ENCODE data around the gene CACNA1S.

Gene CACNA1S

DNA sequence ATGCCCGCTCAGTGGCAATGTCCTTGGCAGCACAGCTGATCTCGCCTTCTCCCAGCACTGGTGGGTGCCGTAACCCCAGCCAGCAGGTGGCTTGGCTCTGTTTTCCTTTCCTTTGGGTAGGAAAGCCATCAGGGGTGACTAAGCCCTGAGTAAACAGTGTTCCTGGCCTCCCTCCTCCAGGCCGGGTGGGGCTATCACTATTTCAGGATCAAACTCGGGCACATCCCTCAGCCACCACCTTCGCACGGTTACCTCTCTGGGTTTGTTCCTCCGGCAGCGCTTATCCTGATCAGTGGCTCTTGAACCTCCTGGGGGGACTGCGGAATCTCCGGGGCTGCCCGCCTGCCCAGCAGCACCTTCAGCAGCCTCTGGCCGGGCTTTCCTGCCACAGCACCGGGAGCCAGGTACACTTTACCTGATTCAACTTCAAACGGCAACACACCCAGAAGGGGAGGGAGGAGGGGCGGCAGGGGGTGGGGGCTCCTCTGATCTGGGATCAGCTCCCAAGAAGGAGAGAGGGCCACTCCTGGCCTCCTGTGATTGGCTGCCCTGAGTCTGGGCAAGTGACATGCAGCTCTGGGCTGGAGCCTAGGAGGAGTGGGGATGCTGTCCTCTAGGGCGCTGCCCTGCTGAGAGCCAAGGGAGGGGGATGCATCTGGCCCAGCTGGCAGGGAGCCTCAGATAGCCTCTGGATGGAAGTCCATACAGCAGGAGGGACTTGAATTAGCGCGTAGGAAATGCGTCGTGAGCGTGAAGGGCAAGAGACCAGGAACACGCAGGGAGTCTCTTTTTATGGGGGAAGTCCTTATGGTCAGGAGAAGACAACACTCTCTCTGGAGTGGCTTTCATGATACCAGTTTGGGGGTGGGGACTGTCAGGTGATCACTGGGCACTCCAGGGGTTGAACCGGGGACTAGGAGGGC is 14.9 kb upstream of the CACNA1S start, which contains the start of gene ASCL5:
ASCL5 (minus strand) TSS at position 353 of the 923 bp plus-strand sequence. CDS start 11,812 bp downstream, outside the sequence.
- no peak within 1 kb of the TSS for H3K27ac ChIP-seq (ENCODE audit: low read depth, low read length)
- H3K27me3 ChIP-seq (ENCODE audit: control insufficient read depth in 1 of 2, insufficient read depth in 2 of 2, low read length in 2 of 2) = peaks cover 8% of the 10 kb centered on the region in 2 donors
- no peaks in the 10 kb centered on the region for H3K36me3 ChIP-seq (ENCODE audit: insufficient read depth, low read length)
- H3K9me3 ChIP-seq (ENCODE audit: low read length) = no peaks in the 10 kb centered on the region
- H3K4me3 ChIP-seq (ENCODE audit: low read depth in 1 of 2, low read length in 2 of 2) = no peak within 1 kb of the TSS
- H3K9ac ChIP-seq (ENCODE audit: low read length) = no peak within 1 kb of the TSS
- peaks cover 4% of the 10 kb centered on the region for H3K4me1 ChIP-seq (ENCODE audit: insufficient read depth, low read length)

DNA sequence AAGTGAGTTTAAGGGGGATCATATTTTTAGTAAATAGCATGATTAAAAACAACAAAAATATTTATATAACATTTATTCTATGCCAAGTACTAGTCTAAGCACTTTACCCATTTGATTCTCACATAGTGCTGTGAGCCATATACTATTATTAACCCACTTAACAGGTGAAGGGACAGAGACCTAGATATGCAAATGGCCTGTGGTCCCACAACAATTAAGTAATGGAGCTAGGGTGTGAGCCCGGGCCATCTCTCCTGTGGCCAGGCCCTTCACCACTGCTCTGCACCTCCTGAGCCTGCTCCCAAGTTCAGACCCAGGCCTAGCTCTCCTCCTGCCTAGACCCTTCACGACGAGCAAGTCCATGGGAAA is 14.2 kb upstream of the CACNA1S start:
- peaks cover 8% of the 10 kb centered on the region in 2 donors for H3K27me3 ChIP-seq (ENCODE audit: control insufficient read depth in 1 of 2, insufficient read depth in 2 of 2, low read length in 2 of 2)
- H3K9ac ChIP-seq (ENCODE audit: low read length) = no peak overlapping the region
- no peaks in the 10 kb centered on the region for H3K9me3 ChIP-seq (ENCODE audit: low read length)
- H3K4me3 ChIP-seq (ENCODE audit: low read depth in 1 of 2, low read length in 2 of 2) = no peak overlapping the region
- H3K27ac ChIP-seq (ENCODE audit: low read depth, low read length) = no peak overlapping the region
- H3K4me1 ChIP-seq (ENCODE audit: insufficient read depth, low read length) = peaks cover 4% of the 10 kb centered on the region
- no peaks in the 10 kb centered on the region for H3K36me3 ChIP-seq (ENCODE audit: insufficient read depth, low read length)

DNA sequence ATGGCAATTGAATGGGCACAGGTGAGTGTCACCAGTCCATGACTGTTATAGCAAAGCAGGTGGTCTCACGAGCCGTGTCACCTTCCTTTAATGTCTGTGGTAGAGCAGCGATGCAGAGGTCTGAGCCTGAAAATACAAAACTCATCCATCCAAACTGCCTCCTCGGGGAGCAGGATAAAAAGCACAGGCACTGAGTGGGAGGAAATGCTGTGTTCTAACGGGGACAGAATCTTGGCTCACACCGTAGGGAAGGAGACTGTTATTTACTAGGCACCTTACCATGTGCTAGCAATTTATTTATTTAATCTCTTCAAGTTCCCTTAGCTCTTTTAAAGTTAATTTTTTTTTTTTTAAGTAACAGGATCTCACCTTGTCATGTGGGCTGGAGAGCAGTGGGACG is 13.6 kb upstream of the CACNA1S start:
- Histone ChIP-seq H3K27me3 (ENCODE audit: control insufficient read depth in 1 of 2, insufficient read depth in 2 of 2, low read length in 2 of 2) (peaks cover 8 to 9% of the 10 kb centered on the region in 2 donors), H3K4me3 (ENCODE audit: low read depth in 1 of 2, low read length in 2 of 2) (no peak overlapping the region), H3K9me3 (ENCODE audit: low read length) (no peaks in the 10 kb centered on the region), H3K27ac (ENCODE audit: low read depth, low read length) (no peak overlapping the region), H3K36me3 (ENCODE audit: insufficient read depth, low read length) (no peaks in the 10 kb centered on the region), H3K4me1 (ENCODE audit: insufficient read depth, low read length) (peaks cover 4% of the 10 kb centered on the region), H3K9ac (ENCODE audit: low read length) (no peak overlapping the region)

DNA sequence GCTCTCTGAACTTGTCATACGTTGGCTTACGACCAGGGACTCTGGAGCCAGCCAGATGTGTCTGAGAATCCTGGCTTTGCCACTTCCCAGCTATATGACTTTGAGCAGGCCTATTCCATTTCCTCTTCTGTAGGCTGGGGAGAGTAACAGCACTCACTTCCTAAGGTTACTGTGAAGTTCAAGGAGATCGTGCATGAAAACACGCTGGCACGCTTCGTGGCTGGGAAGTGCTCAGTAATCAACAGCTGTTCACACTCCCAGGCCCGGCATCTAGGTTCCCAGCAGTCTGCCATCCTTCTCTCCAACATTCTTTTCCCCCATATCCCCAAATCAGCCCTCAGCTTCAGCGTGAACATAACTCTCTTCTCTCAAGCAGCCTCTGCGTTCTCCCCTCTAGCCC is 12.8 kb upstream of the CACNA1S start:
- H3K9ac ChIP-seq (ENCODE audit: low read length) = no peak overlapping the region
- H3K27ac ChIP-seq (ENCODE audit: low read depth, low read length) = no peak overlapping the region
- no peaks in the 10 kb centered on the region for H3K9me3 ChIP-seq (ENCODE audit: low read length)
- no peaks in the 10 kb centered on the region for H3K36me3 ChIP-seq (ENCODE audit: insufficient read depth, low read length)
- peaks cover 4% of the 10 kb centered on the region for H3K4me1 ChIP-seq (ENCODE audit: insufficient read depth, low read length)
- H3K4me3 ChIP-seq (ENCODE audit: low read depth in 1 of 2, low read length in 2 of 2) = no peak overlapping the region
- peaks cover 8 to 14% of the 10 kb centered on the region in 2 donors for H3K27me3 ChIP-seq (ENCODE audit: control insufficient read depth in 1 of 2, insufficient read depth in 2 of 2, low read length in 2 of 2)

DNA sequence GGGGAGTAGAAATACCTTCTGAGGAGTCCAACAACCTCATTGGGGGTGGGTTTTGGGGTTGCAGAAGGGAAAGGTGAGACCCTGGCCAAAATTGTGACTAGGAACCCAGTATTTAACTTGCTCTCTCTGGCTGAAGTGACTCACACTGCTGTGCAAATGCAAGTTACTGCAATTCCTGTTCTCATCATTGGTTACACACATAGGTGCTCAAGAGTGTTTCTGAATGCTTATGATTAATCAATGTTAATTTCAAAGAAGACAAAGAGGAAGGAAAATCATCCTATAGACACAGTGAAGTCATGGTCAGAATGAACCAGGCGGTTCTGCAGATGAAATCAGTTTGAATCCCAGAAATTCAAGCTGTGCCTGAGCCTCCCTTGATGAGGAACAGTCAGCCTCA is 11.6 kb upstream of the CACNA1S start:
- Histone ChIP-seq H3K9me3 (ENCODE audit: low read length) (no peaks in the 10 kb centered on the region), H3K4me3 (ENCODE audit: low read depth in 1 of 2, low read length in 2 of 2) (no peak overlapping the region), H3K36me3 (ENCODE audit: insufficient read depth, low read length) (no peaks in the 10 kb centered on the region), H3K27me3 (ENCODE audit: control insufficient read depth in 1 of 2, insufficient read depth in 2 of 2, low read length in 2 of 2) (peaks cover 8 to 14% of the 10 kb centered on the region in 2 donors), H3K9ac (ENCODE audit: low read length) (no peak overlapping the region), H3K27ac (ENCODE audit: low read depth, low read length) (no peak overlapping the region), H3K4me1 (ENCODE audit: insufficient read depth, low read length) (peaks cover 4% of the 10 kb centered on the region)

DNA sequence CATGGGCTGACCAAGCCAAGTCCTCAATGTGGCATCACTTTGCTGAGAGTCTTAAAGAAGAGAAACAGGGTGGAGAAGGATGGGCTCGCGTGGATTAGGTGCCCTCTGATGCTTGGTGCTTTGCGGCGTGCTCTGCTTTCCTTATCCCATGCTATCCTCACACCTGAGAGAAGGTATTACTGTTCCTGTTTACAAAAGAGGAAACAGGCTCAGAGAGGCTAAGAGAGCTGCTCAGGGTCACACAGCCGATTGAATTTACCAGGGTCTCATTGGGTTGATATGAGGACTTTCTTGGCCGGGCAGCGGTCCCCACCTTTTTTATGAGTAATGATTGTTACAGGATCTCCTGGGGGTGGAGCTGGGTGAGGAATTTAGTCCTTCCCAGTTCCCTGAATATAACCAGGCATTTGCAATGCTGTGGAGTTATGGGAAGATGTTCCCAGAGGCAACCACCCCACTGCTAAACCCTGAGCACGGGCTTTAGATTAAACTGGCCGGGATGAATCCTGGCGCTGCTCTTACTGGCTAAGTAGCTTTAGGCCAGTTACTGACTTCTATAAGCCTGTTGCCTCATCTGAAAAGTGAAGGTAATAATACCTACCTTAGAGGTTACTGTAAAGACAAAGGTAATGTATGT is 10.2 kb upstream of the CACNA1S start:
- H3K27ac ChIP-seq (ENCODE audit: low read depth, low read length) = no peak overlapping the region
- no peak overlapping the region for H3K4me3 ChIP-seq (ENCODE audit: low read depth in 1 of 2, low read length in 2 of 2)
- peaks cover 4% of the 10 kb centered on the region for H3K4me1 ChIP-seq (ENCODE audit: insufficient read depth, low read length)
- H3K27me3 ChIP-seq (ENCODE audit: control insufficient read depth in 1 of 2, insufficient read depth in 2 of 2, low read length in 2 of 2) = peaks cover 8 to 14% of the 10 kb centered on the region in 2 donors
- no peaks in the 10 kb centered on the region for H3K36me3 ChIP-seq (ENCODE audit: insufficient read depth, low read length)
- H3K9me3 ChIP-seq (ENCODE audit: low read length) = no peaks in the 10 kb centered on the region
- no peak overlapping the region for H3K9ac ChIP-seq (ENCODE audit: low read length)

DNA sequence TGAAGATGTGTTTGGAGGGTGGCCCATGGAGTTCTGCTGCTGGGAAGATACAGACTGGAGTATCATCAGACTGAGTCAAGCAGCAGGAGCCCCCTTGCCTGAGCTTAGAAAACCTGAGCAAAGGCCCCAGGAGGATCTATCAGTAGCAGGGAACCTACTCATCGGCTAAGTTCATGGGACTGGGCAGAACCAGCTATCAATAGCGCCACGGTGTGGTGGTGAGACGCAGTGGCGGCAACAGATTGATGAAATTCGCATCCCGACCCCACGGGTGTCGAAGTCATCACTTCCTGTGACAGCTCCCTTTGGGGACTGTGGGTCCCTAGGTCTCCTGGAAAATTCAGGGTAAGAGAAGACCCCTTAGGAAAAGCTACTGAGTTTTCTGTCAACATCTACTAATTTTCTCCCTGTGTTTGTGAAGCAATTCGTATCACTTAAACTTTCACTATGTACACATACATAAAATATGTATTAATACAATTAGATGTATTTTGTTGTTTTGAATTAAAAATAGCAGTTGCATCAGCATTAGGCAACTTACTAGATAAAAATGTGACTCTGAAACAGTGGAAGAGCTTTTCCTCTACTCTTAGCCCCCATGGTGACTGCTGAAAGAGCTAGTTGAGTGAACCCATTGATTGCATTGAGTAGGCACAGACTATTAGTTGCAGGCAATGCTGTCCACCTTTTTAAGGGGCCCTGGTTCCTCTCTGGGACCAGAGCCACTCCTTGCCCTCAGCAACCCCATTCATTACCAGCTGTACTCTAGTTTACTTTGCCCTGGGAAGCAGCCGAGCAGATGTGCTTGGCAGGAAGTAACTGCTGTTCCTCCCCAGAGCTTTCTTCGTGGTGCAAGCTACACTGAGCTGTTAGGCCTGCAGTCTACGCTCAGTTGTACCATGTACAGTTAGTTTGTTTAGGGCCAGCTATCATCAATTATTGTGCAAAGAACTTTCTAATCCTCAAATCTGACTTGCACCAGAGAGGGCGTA is 7.3 kb upstream of the CACNA1S start:
- Histone ChIP-seq H3K9ac (ENCODE audit: low read length) (no peak overlapping the region), H3K4me1 (ENCODE audit: insufficient read depth, low read length) (no peaks in the 10 kb centered on the region), H3K36me3 (ENCODE audit: insufficient read depth, low read length) (no peaks in the 10 kb centered on the region), H3K9me3 (ENCODE audit: low read length) (no peaks in the 10 kb centered on the region), H3K27me3 (ENCODE audit: control insufficient read depth in 1 of 2, insufficient read depth in 2 of 2, low read length in 2 of 2) (peaks cover 14 to 15% of the 10 kb centered on the region in 2 donors), H3K4me3 (ENCODE audit: low read depth in 1 of 2, low read length in 2 of 2) (no peak overlapping the region), H3K27ac (ENCODE audit: low read depth, low read length) (no peak overlapping the region)

DNA sequence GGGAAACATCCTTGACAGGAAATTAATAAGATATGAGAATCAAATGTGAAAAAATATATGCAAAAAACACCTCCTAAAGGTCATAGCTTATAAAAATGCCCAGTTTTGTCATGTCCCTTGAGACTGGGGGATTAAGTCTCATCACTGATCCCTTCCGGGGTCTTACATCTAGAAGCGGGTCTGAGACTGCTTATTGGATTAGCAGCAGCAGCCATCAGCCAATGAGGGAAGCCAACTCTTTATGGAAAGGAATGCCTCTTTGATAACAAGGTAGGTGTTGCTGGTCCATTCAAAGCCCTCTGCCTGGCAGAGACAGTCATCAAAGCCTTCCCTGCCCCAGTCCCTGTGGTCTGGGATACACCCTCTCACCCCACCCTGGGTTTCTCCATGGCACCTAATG is 3.9 kb upstream of the CACNA1S start:
- Histone ChIP-seq H3K27ac (ENCODE audit: low read depth, low read length) (no peak overlapping the region), H3K27me3 (ENCODE audit: control insufficient read depth in 1 of 2, insufficient read depth in 2 of 2, low read length in 2 of 2) (peaks cover 6 to 15% of the 10 kb centered on the region in 2 donors), H3K9me3 (ENCODE audit: low read length) (no peaks in the 10 kb centered on the region), H3K4me1 (ENCODE audit: insufficient read depth, low read length) (peaks cover 4% of the 10 kb centered on the region), H3K9ac (ENCODE audit: low read length) (no peak overlapping the region), H3K36me3 (ENCODE audit: insufficient read depth, low read length) (no peaks in the 10 kb centered on the region), H3K4me3 (ENCODE audit: low read depth in 1 of 2, low read length in 2 of 2) (no peak overlapping the region)

DNA sequence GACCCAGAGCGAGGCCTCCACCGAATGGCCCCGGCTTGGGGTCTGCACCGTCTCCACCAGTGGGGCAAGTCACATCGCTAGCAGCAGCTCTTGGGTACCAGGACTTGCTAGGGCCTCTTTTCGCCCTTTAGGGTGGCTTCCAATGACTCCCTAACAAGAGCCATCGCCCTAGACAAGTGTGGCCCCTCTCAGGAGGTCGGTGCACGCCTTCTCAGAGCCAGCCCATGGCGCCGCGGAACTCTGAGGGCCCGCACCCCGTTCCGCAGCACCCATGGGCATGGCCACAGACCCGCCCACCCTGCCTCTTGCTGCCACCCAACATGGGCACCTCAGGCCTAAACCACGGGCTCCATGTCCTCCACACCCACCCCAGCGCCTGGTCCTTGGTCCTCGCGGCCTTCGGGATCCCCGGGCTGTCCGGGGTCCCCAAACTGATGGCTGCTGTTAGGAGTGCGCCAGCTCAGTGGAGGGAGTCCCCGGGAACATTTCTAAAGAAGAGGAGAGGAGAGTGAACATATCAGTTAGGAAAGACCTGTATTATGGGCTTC is 3.2 kb upstream of the CACNA1S start:
- H3K36me3 ChIP-seq (ENCODE audit: insufficient read depth, low read length) = no peaks in the 10 kb centered on the region
- no peak overlapping the region for H3K4me3 ChIP-seq (ENCODE audit: low read depth in 1 of 2, low read length in 2 of 2)
- H3K9me3 ChIP-seq (ENCODE audit: low read length) = no peaks in the 10 kb centered on the region
- H3K27ac ChIP-seq (ENCODE audit: low read depth, low read length) = no peak overlapping the region
- H3K4me1 ChIP-seq (ENCODE audit: insufficient read depth, low read length) = peaks cover 4% of the 10 kb centered on the region
- H3K27me3 ChIP-seq (ENCODE audit: control insufficient read depth in 1 of 2, insufficient read depth in 2 of 2, low read length in 2 of 2) = peaks cover under 1 to 15% of the 10 kb centered on the region in 2 donors
- no peak overlapping the region for H3K9ac ChIP-seq (ENCODE audit: low read length)

DNA sequence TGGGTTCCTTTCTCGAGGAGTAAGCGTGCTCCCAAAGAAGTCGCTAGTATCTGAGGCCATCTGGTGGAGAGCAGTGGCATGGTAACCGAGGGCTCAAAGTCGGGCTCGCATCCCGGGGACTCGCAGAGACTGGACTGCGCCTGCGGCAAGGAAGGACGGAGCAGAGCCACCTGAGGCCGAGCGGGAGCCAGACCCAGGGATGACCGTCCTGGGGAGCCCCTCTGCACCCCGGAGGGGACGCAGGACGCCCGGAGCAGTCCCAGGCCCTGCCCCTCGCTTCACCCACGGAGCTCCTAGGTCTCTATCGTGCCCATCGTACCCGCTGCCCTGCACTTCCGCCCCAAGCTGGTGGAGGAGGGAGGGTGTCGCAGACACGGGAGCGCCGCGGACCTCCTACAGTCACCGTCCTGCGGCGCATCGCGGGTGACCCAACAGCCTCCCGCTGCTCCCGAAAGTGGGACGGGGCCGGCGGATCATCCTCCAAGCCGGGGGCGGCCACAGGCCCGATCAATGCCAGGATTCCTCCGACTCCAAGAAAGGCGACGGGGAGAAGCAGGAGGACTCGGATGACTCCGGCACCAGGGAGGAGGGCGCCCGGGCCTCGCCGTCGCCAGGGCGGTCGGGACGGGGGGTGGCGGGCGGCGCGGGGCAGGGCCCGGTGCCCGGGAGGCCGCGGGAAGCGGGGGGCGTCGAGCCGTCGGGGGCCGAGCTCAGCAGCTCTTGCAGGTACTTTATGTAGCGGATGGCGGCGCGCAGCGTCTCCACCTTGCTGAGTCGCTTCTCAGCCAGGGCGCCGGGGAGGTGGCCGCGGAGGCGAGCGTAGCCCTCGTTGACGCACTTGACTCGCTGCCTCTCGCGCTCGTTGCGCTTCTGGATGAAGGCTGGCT is 2.3 kb upstream of the CACNA1S start:
- Histone ChIP-seq H3K27me3 (ENCODE audit: control insufficient read depth in 1 of 2, insufficient read depth in 2 of 2, low read length in 2 of 2) (peaks cover 0 to 15% of the 10 kb centered on the region in 2 donors), H3K9me3 (ENCODE audit: low read length) (no peaks in the 10 kb centered on the region), H3K4me1 (ENCODE audit: insufficient read depth, low read length) (peaks cover 4% of the 10 kb centered on the region), H3K36me3 (ENCODE audit: insufficient read depth, low read length) (no peaks in the 10 kb centered on the region), H3K4me3 (ENCODE audit: low read depth in 1 of 2, low read length in 2 of 2) (peak overlapping the region; percentile 49 to 74), H3K27ac (ENCODE audit: low read depth, low read length) (peak overlapping the region; percentile 23), H3K9ac (ENCODE audit: low read length) (peak overlapping the region; percentile 27)
